ENCODE results near the gene SSBP3. TPM values are rescaled to one million over a fixed set of nuclear protein-coding genes. Genes with fewer than 3 reads are reported as not detected.
A peak's percentile ranks its signal among the peaks of the same experiment; 100 is the strongest.

Gene SSBP3
- total RNA-seq, 1 experiment from 2014 or later = 37.5 TPM

- no peak overlapping the region for H3K4me3 ChIP-seq (replicated peaks in 1 of 2; ENCODE audit: low read depth in 1 of 2, low read length in 2 of 2)
- no TSS peak for BruUV-seq (replicated peaks)
- H3K4me1 ChIP-seq (ENCODE audit: control insufficient read depth in 1 of 2, insufficient read depth in 2 of 2, low read length in 2 of 2) = peaks cover 0 to 6% of the 10 kb centered on the region in 2 experiments; a peak in 1 of 4 replicates
- ChIA-PET RAD21 (ENCODE audit: low non-redundant PET in 1 of 2, low total read pairs in 2 of 2, uncharacterized antibody in 2 of 2, unreplicated experiment in 2 of 2) (no interaction called here), CTCF (no interaction called here), POLR2A (interaction anchor here (0.6 to 0.7 kb wide), 2 partner anchors 11 to 31 kb away, joined by 3 read pairs; no protein-coding TSS in a partner anchor)
- no peaks in the 10 kb centered on the region for H3K9me3 ChIP-seq (ENCODE audit: control insufficient read depth in 1 of 2, insufficient read depth in 1 of 2, low read depth in 1 of 2, low read length in 2 of 2)
- H3K4me2 ChIP-seq (ENCODE audit: low read length) = no peak overlapping the region
- DNase-seq (ENCODE audit: low read depth, low spot score) (no peak), ATAC-seq (peak; percentile 80)
- TF ChIP-seq ATF3 (IDR thresholded peaks at IDR 0.05) = no peak
- TF ChIP-seq SIN3A (IDR thresholded peaks at IDR 0.05; ENCODE audit: low read depth) = no peak
- no peak for TF ChIP-seq CBX3 (IDR thresholded peaks at IDR 0.05; ENCODE audit: low read depth)
- H3K27me3 ChIP-seq (ENCODE audit: insufficient read depth, low read length) = no peaks in the 10 kb centered on the region
- H4K20me1 ChIP-seq (ENCODE audit: insufficient read depth) = no peaks in the 10 kb centered on the region
- intact Hi-C loops (cut with micrococcal nuclease) = no loop called here
- H3K9me2 ChIP-seq (ENCODE audit: insufficient read depth) = no peaks in the 10 kb centered on the region
- H2AFZ ChIP-seq (ENCODE audit: low read depth, low read length, poor library complexity, severe bottlenecking) = peak overlapping the region; percentile 57
- no peaks in the 10 kb centered on the region for H3K79me2 ChIP-seq (ENCODE audit: insufficient read depth, low read length)
- no peak overlapping the region for H3K27ac ChIP-seq (ENCODE audit: low read depth, low read length)
- no peak overlapping the region for H3K9ac ChIP-seq (ENCODE audit: low read length)
- H3K36me3 ChIP-seq (ENCODE audit: control insufficient read depth in 1 of 2, insufficient read depth in 2 of 2, low read length in 2 of 2) = no peaks in the 10 kb centered on the region
These were observed 33.5 kb upstream of the SSBP3 start for GRCh38 chr1:54439550-54440223.

GRCh38 chr1:54437783-54438182, 31.6 kb upstream of the SSBP3 start:
- Histone ChIP-seq H3K9me2 (ENCODE audit: insufficient read depth) (no peaks in the 10 kb centered on the region), H3K9ac (ENCODE audit: low read length) (no peak overlapping the region), H3K27ac (ENCODE audit: low read depth, low read length) (no peak overlapping the region), H3K79me2 (ENCODE audit: insufficient read depth, low read length) (no peaks in the 10 kb centered on the region), H3K4me1 (ENCODE audit: control insufficient read depth in 1 of 2, insufficient read depth in 2 of 2, low read length in 2 of 2) (peaks cover 0 to 6% of the 10 kb centered on the region in 2 experiments; a peak in 1 of 4 replicates), H3K9me3 (ENCODE audit: control insufficient read depth in 1 of 2, insufficient read depth in 1 of 2, low read depth in 1 of 2, low read length in 2 of 2) (no peaks in the 10 kb centered on the region), H3K4me2 (ENCODE audit: low read length) (no peak overlapping the region), H4K20me1 (ENCODE audit: insufficient read depth) (no peaks in the 10 kb centered on the region), H3K27me3 (ENCODE audit: insufficient read depth, low read length) (no peaks in the 10 kb centered on the region), H2AFZ (ENCODE audit: low read depth, low read length, poor library complexity, severe bottlenecking) (no peak overlapping the region), H3K4me3 (replicated peaks in 1 of 2; ENCODE audit: low read depth in 1 of 2, low read length in 2 of 2) (no peak overlapping the region), H3K36me3 (ENCODE audit: control insufficient read depth in 1 of 2, insufficient read depth in 2 of 2, low read length in 2 of 2) (no peaks in the 10 kb centered on the region)
- intact Hi-C loops (cut with micrococcal nuclease) = no loop called here
- BruUV-seq (replicated peaks) = no TSS peak
- RAD21 ChIA-PET (ENCODE audit: low non-redundant PET in 1 of 2, low total read pairs in 2 of 2, uncharacterized antibody in 2 of 2, unreplicated experiment in 2 of 2) = no interaction called here
- DNase-seq (ENCODE audit: low read depth, low spot score) (no peak), ATAC-seq (no peak)
- TF ChIP-seq ATF3 (IDR thresholded peaks at IDR 0.05) (no peak), EZH2 (IDR thresholded peaks at IDR 0.05) (no peak), SIN3A (IDR thresholded peaks at IDR 0.05; ENCODE audit: low read depth) (no peak), POLR2A (IDR thresholded peaks at IDR 0.05; ENCODE audit: borderline replicate concordance, extremely low read depth, insufficient read depth, insufficient read length) (no peak), FOSL1 (IDR thresholded peaks at IDR 0.05; ENCODE audit: low read depth) (no peak), CEBPB (IDR thresholded peaks at IDR 0.05; ENCODE audit: low read depth) (no peak), POLR2AphosphoS5 (IDR thresholded peaks at IDR 0.05; ENCODE audit: low read depth, low read length) (no peak)
- CTCF ChIA-PET = no interaction called here
- POLR2A ChIA-PET = no interaction called here
